Endothelial cell of umbilical vein (primary cell): ENCODE measurements around the gene PIAS2. TPM values are rescaled to one million over a fixed set of nuclear protein-coding genes. Genes with fewer than 3 reads are reported as not detected.

Source experiments
- BruUV-seq: library from RNA; stranded (reverse); fragments of 400-500 nt; replicated peaks from 2 replicates; lab custom pipeline; 2021; lab: Mats Ljungman, UMichigan
- CTCF ChIA-PET: fragments of 300-600, 350-600 bp; sonication (Branson Sonifier 250); formaldehyde crosslinking; loops from one replicate; lab custom pipeline; 2021; ENCODE audit warnings: antibody characterized with exemption, inconsistent platforms; lab: Charles Lee
- POLR2A ChIA-PET: fragments of 300-600, 350-600 bp; sonication (Branson Sonifier 250); formaldehyde crosslinking; loops from one replicate; lab custom pipeline; 2021; ENCODE audit warnings: antibody characterized with exemption, inconsistent platforms; lab: Charles Lee
- DNase-seq: peaks from one replicate; pipeline ENCODE4 v3.0.0-alpha.2; 2011; ENCODE audit warnings: low read depth, low spot score
- FAIRE-seq: peaks from 2 replicates; lab custom pipeline; 2011; peaks lifted over from hg19 to GRCh38; lab: Jason Lieb, UNC
- H2AFZ ChIP-seq: 2 replicates; pipeline ENCODE4 v1.6.0; 2012; ENCODE audit warnings: low read depth, low read length, control low read depth, inconsistent platforms
- H3K27ac ChIP-seq: 2 replicates; pipeline ENCODE4 v1.5.1; 2011; ENCODE audit warnings: low read depth, mild to moderate bottlenecking, control low read depth, low read length, moderate library complexity; ENCODE audit not compliant: insufficient read depth
- H3K27me3 ChIP-seq, 2 experiments: 2 replicates each; pipeline versions ENCODE4 v1.6.0 to v1.6.1; 2011; ENCODE audit warnings: low read length in 2 of 2, mixed read lengths in 1 of 2; ENCODE audit not compliant: control insufficient read depth in 2 of 2, insufficient read depth in 2 of 2
- H3K36me3 ChIP-seq, 2 experiments: 2 replicates in 1 of 2; 3 replicates in 1 of 2; pipeline ENCODE4 v1.5.1; 2011; ENCODE audit warnings: low read length in 2 of 2, mild to moderate bottlenecking in 1 of 2, moderate library complexity in 1 of 2; ENCODE audit not compliant: control insufficient read depth in 2 of 2, insufficient read depth in 2 of 2; ENCODE audit errors: extremely low read depth in 1 of 2
- H3K4me1 ChIP-seq: 3 replicates; pipeline ENCODE4 v1.5.1; 2011; ENCODE audit warnings: mild to moderate bottlenecking, low read length; ENCODE audit not compliant: control insufficient read depth, insufficient read depth; ENCODE audit errors: extremely low read depth
- H3K4me2 ChIP-seq: 2 replicates; pipeline ENCODE4 v1.6.1; 2011; ENCODE audit warnings: low read length, control low read depth, mixed read lengths; ENCODE audit not compliant: insufficient read depth
- H3K4me3 ChIP-seq, 3 experiments: fragments of 200-600 bp in 1 of 3; sonication (generic), shearing (Covaris generic) in 1 of 3; replicated peaks in 1 of 3; 2 replicates each; pipeline ENCODE4 v1.5.1; 2011 to 2016; ENCODE audit warnings: control low read depth in 3 of 3, low read length in 3 of 3, mild to moderate bottlenecking in 2 of 3, inconsistent platforms in 1 of 3, low read depth in 1 of 3, moderate library complexity in 1 of 3; ENCODE audit not compliant: insufficient read depth in 1 of 3
- H3K79me2 ChIP-seq: 2 replicates; pipeline ENCODE4 v1.6.0; 2012; ENCODE audit warnings: low read length, inconsistent platforms; ENCODE audit not compliant: control insufficient read depth, insufficient read depth
- H3K9ac ChIP-seq: replicated peaks from 2 replicates; pipeline ENCODE3; 2011; ENCODE audit warnings: low read length, control low read depth; ENCODE audit not compliant: insufficient read depth; ENCODE audit errors: extremely low read depth
- H3K9me1 ChIP-seq: replicated peaks from 3 replicates; pipeline ENCODE4 v1.6.0; 2011; ENCODE audit warnings: mild to moderate bottlenecking, low read length; ENCODE audit not compliant: control insufficient read depth, insufficient read depth; ENCODE audit errors: extremely low read depth
- H3K9me3 ChIP-seq: replicated peaks from 2 replicates; pipeline ENCODE4 v1.5.1; 2012; ENCODE audit warnings: low read length, inconsistent platforms; ENCODE audit not compliant: control insufficient read depth, insufficient read depth
- H4K20me1 ChIP-seq: replicated peaks from 2 replicates; pipeline ENCODE3; 2011; ENCODE audit warnings: mild to moderate bottlenecking, low read length; ENCODE audit not compliant: control insufficient read depth, insufficient read depth; ENCODE audit errors: extremely low read depth
- EZH2 ChIP-seq: IDR thresholded peaks from 2 replicates; pipeline ENCODE4 v1.6.1; 2012; ENCODE audit warnings: borderline replicate concordance, low read depth, mild to moderate bottlenecking, moderate library complexity, low read length, inconsistent platforms; ENCODE audit not compliant: severe bottlenecking
- FOS ChIP-seq: IDR thresholded peaks from 2 replicates; pipeline ENCODE4 v1.6.1; 2011; ENCODE audit warnings: mild to moderate bottlenecking, low read length, moderate library complexity, borderline replicate concordance; ENCODE audit not compliant: insufficient read depth
- GATA2 ChIP-seq: IDR thresholded peaks from 2 replicates; pipeline ENCODE4 v1.7.0; 2011; ENCODE audit warnings: low read depth, mild to moderate bottlenecking, moderate library complexity, mixed read lengths, low read length; ENCODE audit not compliant: insufficient read length, insufficient read depth
- JUN ChIP-seq: IDR thresholded peaks from 2 replicates; pipeline ENCODE4 v1.6.1; 2011; ENCODE audit warnings: borderline replicate concordance, low read depth; ENCODE audit not compliant: insufficient read length, insufficient read depth
- MYC ChIP-seq: IDR thresholded peaks from one replicate; pipeline ENCODE4 v1.6.1; 2011; ENCODE audit warnings: mild to moderate bottlenecking, low read depth, low read length
- POLR2A ChIP-seq: IDR thresholded peaks from 2 replicates; pipeline ENCODE4 v1.6.1; 2012; ENCODE audit warnings: low read depth, mild to moderate bottlenecking, control low read depth, low read length
- POLR2AphosphoS5 ChIP-seq: IDR thresholded peaks from 2 replicates; pipeline ENCODE4 v1.6.1; 2012; ENCODE audit warnings: low read depth, mild to moderate bottlenecking, control low read depth, low read length, moderate library complexity; ENCODE audit not compliant: insufficient read depth
- dilution Hi-C: fragments of 300-500 bp; cut with MboI; formaldehyde crosslinking; loops from one replicate; pipeline ENCODE4 v1.15.0; 2019; ENCODE audit warnings: low sequenced_read_pairs; ENCODE audit not compliant: extremely low pct_ligation_motif_present
- intact Hi-C: fragments of 100-400 bp; cut with micrococcal nuclease; formaldehyde crosslinking; loops from one replicate; pipeline ENCODE4 v1.10.0; 2022
- polyA plus RNA-seq, 4 experiments: library from polyadenylated mRNA; depleted of rRNA in 3 of 4; stranded (reverse) in 3 of 4; unstranded in 1 of 4; fragments of >200 nt; gene quantifications; 2 replicates each; pipeline versions ENCODE4 v1.2.1 to v1.2.3, GENCODE V29; 2011 to 2012; ENCODE audit warnings: missing spikeins in 1 of 4
- total RNA-seq: library from RNA; stranded (reverse); gene quantifications from 2 replicates; pipeline ENCODE4 v1.2.3, GENCODE V29; 2021
- TF ChIP-seq, protein P1 (sequence below): IDR thresholded peaks from 2 replicates; pipeline ENCODE4 v1.6.1; 2011; ENCODE audit not compliant: insufficient read depth, insufficient read length
- TF ChIP-seq, protein P2 (sequence below), 2 donors: IDR thresholded peaks; 1 replicate in 1 of 2; 2 replicates in 1 of 2; pipeline ENCODE4 v1.5.1; 2011; ENCODE audit warnings: low read length in 2 of 2, mild to moderate bottlenecking in 2 of 2, moderate library complexity in 2 of 2, control low read depth in 1 of 2, inconsistent platforms in 1 of 2, low read depth in 1 of 2; ENCODE audit not compliant: insufficient read depth in 1 of 2; ENCODE audit errors: extremely low read depth in 1 of 2

Gene PIAS2
- total and polyA plus RNA-seq, 2 donors (not counting 3 experiments of a cell fraction or from before 2014, with no cell fraction given): 7.0 to 34.3 TPM

DNA sequence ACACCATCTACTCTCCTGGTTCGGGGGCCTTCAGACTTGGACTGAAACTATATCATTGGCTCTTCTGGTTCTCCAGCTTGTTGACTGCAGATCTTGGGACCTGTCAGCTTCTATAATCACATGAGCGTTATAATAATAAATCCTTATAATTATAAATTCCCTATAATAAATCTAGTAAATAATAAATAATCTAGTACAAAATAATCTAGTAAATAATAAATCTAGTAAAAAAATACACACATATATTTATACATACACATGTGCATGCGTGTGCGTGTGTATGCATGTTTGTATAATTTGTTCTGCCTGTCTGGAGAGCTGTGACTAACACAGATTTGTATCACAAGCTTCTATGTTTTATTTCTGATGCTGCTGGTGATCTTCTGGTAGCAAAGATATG, 40.9 kb upstream of the PIAS2 start:
- no peaks in the 10 kb centered on the region for H3K9me3 ChIP-seq
- no peaks in the 10 kb centered on the region for H3K79me2 ChIP-seq
- BruUV-seq: no TSS peak
- ChIA-PET CTCF (no interaction called here), POLR2A (no interaction called here)
- H3K36me3 ChIP-seq: no peaks in the 10 kb centered on the region
- no peaks in the 10 kb centered on the region for H3K4me1 ChIP-seq
- H3K4me2 ChIP-seq: no peak overlapping the region
- no peaks in the 10 kb centered on the region for H3K9me1 ChIP-seq
- no peak overlapping the region for H3K9ac ChIP-seq
- H4K20me1 ChIP-seq: no peaks in the 10 kb centered on the region
- intact Hi-C loops: no loop called here
- FAIRE-seq: no peak
- H3K27me3 ChIP-seq: no peaks in the 10 kb centered on the region
- dilution Hi-C loops: no loop called here
- no peak overlapping the region for H2AFZ ChIP-seq
- H3K4me3 ChIP-seq: no peak overlapping the region
- no peak overlapping the region for H3K27ac ChIP-seq
- DNase-seq: no peak
- TF ChIP-seq FOS: no peak
- no peak for TF ChIP-seq GATA2
- TF ChIP-seq POLR2A: no peak
- TF ChIP-seq, protein P1, sequence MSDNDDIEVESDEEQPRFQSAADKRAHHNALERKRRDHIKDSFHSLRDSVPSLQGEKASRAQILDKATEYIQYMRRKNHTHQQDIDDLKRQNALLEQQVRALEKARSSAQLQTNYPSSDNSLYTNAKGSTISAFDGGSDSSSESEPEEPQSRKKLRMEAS: no peak
- no peak for TF ChIP-seq JUN
- TF ChIP-seq MYC: no peak
- no peak for TF ChIP-seq EZH2
- TF ChIP-seq, protein P2, sequence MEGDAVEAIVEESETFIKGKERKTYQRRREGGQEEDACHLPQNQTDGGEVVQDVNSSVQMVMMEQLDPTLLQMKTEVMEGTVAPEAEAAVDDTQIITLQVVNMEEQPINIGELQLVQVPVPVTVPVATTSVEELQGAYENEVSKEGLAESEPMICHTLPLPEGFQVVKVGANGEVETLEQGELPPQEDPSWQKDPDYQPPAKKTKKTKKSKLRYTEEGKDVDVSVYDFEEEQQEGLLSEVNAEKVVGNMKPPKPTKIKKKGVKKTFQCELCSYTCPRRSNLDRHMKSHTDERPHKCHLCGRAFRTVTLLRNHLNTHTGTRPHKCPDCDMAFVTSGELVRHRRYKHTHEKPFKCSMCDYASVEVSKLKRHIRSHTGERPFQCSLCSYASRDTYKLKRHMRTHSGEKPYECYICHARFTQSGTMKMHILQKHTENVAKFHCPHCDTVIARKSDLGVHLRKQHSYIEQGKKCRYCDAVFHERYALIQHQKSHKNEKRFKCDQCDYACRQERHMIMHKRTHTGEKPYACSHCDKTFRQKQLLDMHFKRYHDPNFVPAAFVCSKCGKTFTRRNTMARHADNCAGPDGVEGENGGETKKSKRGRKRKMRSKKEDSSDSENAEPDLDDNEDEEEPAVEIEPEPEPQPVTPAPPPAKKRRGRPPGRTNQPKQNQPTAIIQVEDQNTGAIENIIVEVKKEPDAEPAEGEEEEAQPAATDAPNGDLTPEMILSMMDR (IDR thresholded peaks at IDR 0.05; ENCODE audit: extremely low read depth in 1 of 2, insufficient read depth in 1 of 2, low read depth in 1 of 2, low read length in 2 of 2): no peak
- no peak for TF ChIP-seq POLR2AphosphoS5
